ENCODE measurements around the gene GPM6B.

GRCh38 chrX:13742397-13743176 lies 74.3 kb downstream of the GPM6B start:
- TF ChIP-seq POLR2A (IDR thresholded peaks at IDR 0.05), result no peak
- TF ChIP-seq CTCF (IDR thresholded peaks at IDR 0.05), result no peak

Data from heart left ventricle (tissue), 13 donors.